Smooth muscle cell (in vitro differentiated cells): ENCODE data around the gene SLC12A9. TPM values are rescaled to one million over a fixed set of nuclear protein-coding genes. Genes with fewer than 3 reads are reported as not detected.

ENCODE experiments used
- DNase-seq: peaks from one replicate; lab custom pipeline; 2025; ENCODE audit not compliant: unreplicated experiment; lab: John Stamatoyannopoulos, UW
- H2AFZ ChIP-seq: fragments of 200-600 bp; sonication (generic); 2 replicates; pipeline ENCODE4 v1.6.0; 2016; ENCODE audit warnings: antibody characterized with exemption, low read depth, mild to moderate bottlenecking
- H3F3A ChIP-seq: fragments of 200-600 bp; sonication (generic); 2 replicates; pipeline ENCODE4 v1.6.0; 2017; ENCODE audit warnings: antibody characterized with exemption, low read depth
- H3K27ac ChIP-seq: fragments of 200-600 bp; sonication (generic); 2 replicates; pipeline ENCODE4 v1.5.1; 2016; ENCODE audit warnings: low read depth, mild to moderate bottlenecking
- H3K27me3 ChIP-seq: fragments of 200-600 bp; sonication (generic); 2 replicates; pipeline ENCODE4 v1.6.1; 2016; ENCODE audit warnings: low read depth, mild to moderate bottlenecking
- H3K36me3 ChIP-seq: fragments of 200-600 bp; sonication (generic); 2 replicates; pipeline ENCODE4 v1.5.1; 2016; ENCODE audit warnings: low read depth
- H3K4me1 ChIP-seq: fragments of 200-600 bp; sonication (generic); 2 replicates; pipeline ENCODE4 v1.5.1; 2016; ENCODE audit warnings: low read depth
- H3K4me2 ChIP-seq: fragments of 200-600 bp; sonication (generic); 2 replicates; pipeline ENCODE4 v1.6.0; 2016; ENCODE audit warnings: mild to moderate bottlenecking
- H3K4me3 ChIP-seq: fragments of 200-600 bp; sonication (generic); 2 replicates; pipeline ENCODE4 v1.5.1; 2016; ENCODE audit warnings: mild to moderate bottlenecking
- H3K79me2 ChIP-seq: fragments of 200-600 bp; sonication (generic); 2 replicates; pipeline ENCODE4 v1.6.0; 2016; ENCODE audit warnings: low read depth, mild to moderate bottlenecking
- H3K9ac ChIP-seq: fragments of 200-600 bp; sonication (generic); 2 replicates; pipeline ENCODE4 v1.6.0; 2016; ENCODE audit warnings: low read depth
- H3K9me3 ChIP-seq: fragments of 200-600 bp; sonication (generic); replicated peaks from 2 replicates; pipeline ENCODE4 v1.5.1; 2016; ENCODE audit warnings: low read depth
- H4K20me1 ChIP-seq: fragments of 200-600 bp; sonication (generic); 2 replicates; pipeline ENCODE4 v1.6.0; 2016; ENCODE audit warnings: low read depth
- WGBS: methylation state at CpG from one replicate; pipeline ENCODE4 v1.1.7; 2016; ENCODE audit warnings: low lambda C conversion rate; 5-methylcytosine and 5-hydroxymethylcytosine counted together
- microRNA-seq: library from miRNA; unstranded; fragments of <30 nt; microRNA quantifications from one replicate; pipeline ENCODE4, GENCODE V29; 2016; ENCODE audit warnings: borderline number of aligned reads
- polyA plus RNA-seq: library from polyadenylated mRNA; unstranded; fragments of >200 nt; fragmentation: Nextera tagmentation; extraction: Ambion mirVana; gene quantifications from 2 replicates; pipeline ENCODE4 v1.2.1, GENCODE V29; 2016
- small RNA-seq: library from RNA; depleted of rRNA; stranded (forward); fragments of <200 nt; gene quantifications from one replicate; pipeline ENCODE3, GENCODE V24; 2014
- total RNA-seq: library from RNA; depleted of rRNA; stranded (reverse); fragments of >200 nt; gene quantifications from 2 replicates; pipeline ENCODE4 v1.2.3, GENCODE V29; 2014
- TF ChIP-seq, protein P1 (sequence below): fragments of 200-600 bp; sonication (generic); IDR thresholded peaks from 2 replicates; pipeline ENCODE4 v1.5.1; 2017; ENCODE audit warnings: borderline replicate concordance, mild to moderate bottlenecking, antibody characterized with exemption; ENCODE audit not compliant: insufficient read depth, poor library complexity, severe bottlenecking

SLC12A9 gene
- total and polyA plus RNA-seq, 2 experiments from 2014 or later, result 8.9 to 12.1 TPM

DNA sequence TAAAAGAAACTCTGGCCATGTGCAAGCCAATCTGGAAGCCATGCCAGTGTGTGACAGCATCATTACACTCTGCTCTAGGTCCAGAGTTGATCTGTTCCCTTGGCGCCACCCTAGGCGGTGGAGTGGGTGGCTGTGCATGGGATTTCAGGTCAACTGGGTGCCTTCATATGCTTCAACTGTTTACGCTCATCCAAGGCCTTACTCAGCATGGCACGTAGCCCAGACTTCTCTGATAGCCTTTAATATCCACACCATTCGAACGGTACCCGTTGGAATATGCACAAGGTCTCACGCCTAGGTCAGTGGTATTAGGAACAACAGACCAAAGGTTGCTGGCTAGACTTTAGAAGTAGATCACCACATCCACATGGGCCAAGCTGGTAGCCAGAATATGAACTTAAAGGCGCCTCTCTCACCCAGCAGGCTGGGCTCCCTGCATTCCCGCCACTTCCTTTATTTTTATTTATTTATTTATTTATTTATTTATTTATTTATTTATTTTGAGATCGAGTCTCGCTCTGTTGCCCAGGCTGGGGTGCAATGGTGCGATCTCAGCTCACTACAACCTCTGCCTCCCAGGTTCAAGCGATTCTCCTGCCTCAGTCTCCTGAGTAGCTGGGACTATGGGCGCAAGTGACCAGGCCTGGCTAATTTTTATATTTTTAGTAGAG is 61.8 kb downstream of the SLC12A9 start:
- Histone ChIP-seq H3K4me3 (no peak overlapping the region), H3K4me1 (no peaks in the 10 kb centered on the region), H3K9ac (no peak overlapping the region), H3K9me3 (no peaks in the 10 kb centered on the region), H3K4me2 (no peak overlapping the region), H3K27ac (no peak overlapping the region), H4K20me1 (no peaks in the 10 kb centered on the region), H2AFZ (no peak overlapping the region), H3F3A (no peaks in the 10 kb centered on the region), H3K79me2 (no peaks in the 10 kb centered on the region), H3K27me3 (no peaks in the 10 kb centered on the region), H3K36me3 (no peaks in the 10 kb centered on the region)
- TF ChIP-seq, protein P1, sequence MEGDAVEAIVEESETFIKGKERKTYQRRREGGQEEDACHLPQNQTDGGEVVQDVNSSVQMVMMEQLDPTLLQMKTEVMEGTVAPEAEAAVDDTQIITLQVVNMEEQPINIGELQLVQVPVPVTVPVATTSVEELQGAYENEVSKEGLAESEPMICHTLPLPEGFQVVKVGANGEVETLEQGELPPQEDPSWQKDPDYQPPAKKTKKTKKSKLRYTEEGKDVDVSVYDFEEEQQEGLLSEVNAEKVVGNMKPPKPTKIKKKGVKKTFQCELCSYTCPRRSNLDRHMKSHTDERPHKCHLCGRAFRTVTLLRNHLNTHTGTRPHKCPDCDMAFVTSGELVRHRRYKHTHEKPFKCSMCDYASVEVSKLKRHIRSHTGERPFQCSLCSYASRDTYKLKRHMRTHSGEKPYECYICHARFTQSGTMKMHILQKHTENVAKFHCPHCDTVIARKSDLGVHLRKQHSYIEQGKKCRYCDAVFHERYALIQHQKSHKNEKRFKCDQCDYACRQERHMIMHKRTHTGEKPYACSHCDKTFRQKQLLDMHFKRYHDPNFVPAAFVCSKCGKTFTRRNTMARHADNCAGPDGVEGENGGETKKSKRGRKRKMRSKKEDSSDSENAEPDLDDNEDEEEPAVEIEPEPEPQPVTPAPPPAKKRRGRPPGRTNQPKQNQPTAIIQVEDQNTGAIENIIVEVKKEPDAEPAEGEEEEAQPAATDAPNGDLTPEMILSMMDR, result no peak
- 89% methylated on average over 15 of the region's 15 CpGs for WGBS
- DNase-seq, result no peak

DNA sequence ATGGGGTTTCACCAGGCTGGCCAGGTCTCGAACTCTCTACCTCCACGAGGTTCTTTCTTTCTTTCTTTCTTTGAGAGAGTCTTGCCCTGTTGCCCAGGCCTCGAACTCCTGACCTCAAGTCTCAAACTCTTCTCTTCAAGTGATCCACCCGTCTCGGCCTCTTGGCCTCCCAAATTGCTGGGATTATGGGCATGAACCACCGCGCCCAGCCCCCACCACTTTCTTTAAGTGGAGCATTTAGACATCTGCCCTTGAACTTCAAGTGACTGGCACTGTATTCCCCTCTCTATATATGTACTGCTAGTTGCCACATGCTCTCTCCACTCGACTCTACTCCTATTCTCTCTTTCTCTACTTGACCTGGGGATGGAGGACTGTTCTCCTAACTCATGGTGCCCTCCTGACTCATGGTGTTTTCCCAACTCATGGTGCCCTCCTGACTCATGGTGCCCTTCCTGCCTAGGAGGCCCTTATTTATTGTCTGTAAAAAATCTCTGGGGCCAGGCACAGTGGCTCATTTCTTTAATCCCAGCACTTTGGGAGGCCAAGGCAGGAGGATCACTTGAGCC is 62.5 kb downstream of the SLC12A9 start:
- no peaks in the 10 kb centered on the region for H3K27me3 ChIP-seq
- H3K79me2 ChIP-seq, result no peaks in the 10 kb centered on the region
- no peaks in the 10 kb centered on the region for H3K9me3 ChIP-seq
- H3K4me1 ChIP-seq, result no peaks in the 10 kb centered on the region
- 91% methylated on average over 8 of the region's 8 CpGs for WGBS
- H4K20me1 ChIP-seq, result no peaks in the 10 kb centered on the region
- H2AFZ ChIP-seq, result no peak overlapping the region
- no peak for DNase-seq
- H3K27ac ChIP-seq, result no peak overlapping the region
- no peak overlapping the region for H3K4me3 ChIP-seq
- no peak overlapping the region for H3K9ac ChIP-seq
- H3F3A ChIP-seq, result no peaks in the 10 kb centered on the region
- H3K36me3 ChIP-seq, result no peaks in the 10 kb centered on the region
- TF ChIP-seq, protein P1, result no peak
- H3K4me2 ChIP-seq, result no peak overlapping the region

Small RNA genes lying within 50 kb of the gene (microRNA-seq; reads per million reads assigned to microRNA genes)
- not detected for gene MIR6875

Small RNA genes lying within 50 kb of the gene (small RNA-seq; reads per million reads assigned to genes)
- gene RN7SL549P (not detected), gene RN7SL750P (not detected)

Other genes with a start within 250 kb of the SLC12A9 start
- gene MOSPD3, start 240.2 kb upstream of the SLC12A9 start, total RNA-seq, result 10.5 and 12.1 TPM in 2 replicates
- gene MOSPD3, start 240.2 kb upstream of the SLC12A9 start, polyA plus RNA-seq, result 46.9 and 47.8 TPM in 2 replicates
- 1.8 and 1.9 TPM in 2 replicates for gene TFR2, start 211.2 kb upstream of the SLC12A9 start, total RNA-seq
- 3.2 TPM in 2 replicates for gene TFR2, start 211.2 kb upstream of the SLC12A9 start, polyA plus RNA-seq
- gene ACTL6B, start 196.3 kb upstream of the SLC12A9 start, total RNA-seq, result not detected in 2 replicates
- gene ACTL6B, start 196.3 kb upstream of the SLC12A9 start, polyA plus RNA-seq, result not detected in 2 replicates
- 90.7 and 91.7 TPM in 2 replicates for gene GNB2, start 179.0 kb upstream of the SLC12A9 start, total RNA-seq
- gene GNB2, start 179.0 kb upstream of the SLC12A9 start, polyA plus RNA-seq, result 219 and 238 TPM in 2 replicates
- 10.7 and 13.1 TPM in 2 replicates for gene GIGYF1, start 158.5 kb upstream of the SLC12A9 start, total RNA-seq
- 8.5 and 11.8 TPM in 2 replicates for gene GIGYF1, start 158.5 kb upstream of the SLC12A9 start, polyA plus RNA-seq
- 19.5 and 19.6 TPM in 2 replicates for gene POP7, start 146.6 kb upstream of the SLC12A9 start, total RNA-seq
- 58.7 and 62.3 TPM in 2 replicates for gene POP7, start 146.6 kb upstream of the SLC12A9 start, polyA plus RNA-seq
- not detected in 2 replicates for gene EPO, start 132.2 kb upstream of the SLC12A9 start, total RNA-seq
- not detected in 2 replicates for gene EPO, start 132.2 kb upstream of the SLC12A9 start, polyA plus RNA-seq
- gene ZAN, start 119.1 kb upstream of the SLC12A9 start, total RNA-seq, result not detected in 2 replicates
- not detected in 2 replicates for gene ZAN, start 119.1 kb upstream of the SLC12A9 start, polyA plus RNA-seq
- 45.4 and 49.4 TPM in 2 replicates for gene EPHB4, start 25.2 kb upstream of the SLC12A9 start, total RNA-seq
- gene EPHB4, start 25.2 kb upstream of the SLC12A9 start, polyA plus RNA-seq, result 50.5 and 56.3 TPM in 2 replicates
- 41.9 and 46.8 TPM in 2 replicates for gene TRIP6, start 14.7 kb downstream of the SLC12A9 start, total RNA-seq
- gene TRIP6, start 14.7 kb downstream of the SLC12A9 start, polyA plus RNA-seq, result 65.6 and 87.0 TPM in 2 replicates
- 17.8 and 32.1 TPM in 2 replicates for gene SRRT, start 22.4 kb downstream of the SLC12A9 start, total RNA-seq
- gene SRRT, start 22.4 kb downstream of the SLC12A9 start, polyA plus RNA-seq, result 63.6 and 87.5 TPM in 2 replicates
- 0.31 and 1.2 TPM in 2 replicates for gene UFSP1, start 37.0 kb downstream of the SLC12A9 start, total RNA-seq
- 2.6 and 2.9 TPM in 2 replicates for gene UFSP1, start 37.0 kb downstream of the SLC12A9 start, polyA plus RNA-seq
- 2.6 and 3.2 TPM in 2 replicates for gene ACHE, start 43.2 kb downstream of the SLC12A9 start, total RNA-seq
- gene ACHE, start 43.2 kb downstream of the SLC12A9 start, polyA plus RNA-seq, result 2.8 and 3.5 TPM in 2 replicates
- gene MUC3A, start 96.8 kb downstream of the SLC12A9 start, total RNA-seq, result not detected in 2 replicates
- gene MUC3A, start 96.8 kb downstream of the SLC12A9 start, polyA plus RNA-seq, result not detected in 2 replicates
- gene MUC12, start 116.9 kb downstream of the SLC12A9 start, total RNA-seq, result 7.6 and 13.5 TPM in 2 replicates
- gene MUC12, start 116.9 kb downstream of the SLC12A9 start, polyA plus RNA-seq, result 17.1 and 18.0 TPM in 2 replicates
- gene MUC17, start 167.4 kb downstream of the SLC12A9 start, total RNA-seq, result 0.13 TPM in 1 of 2 replicates, not detected in the other
- gene MUC17, start 167.4 kb downstream of the SLC12A9 start, polyA plus RNA-seq, result 0.06 TPM in 1 of 2 replicates, not detected in the other
- 2.5 and 5.4 TPM in 2 replicates for gene TRIM56, start 232.8 kb downstream of the SLC12A9 start, total RNA-seq
- gene TRIM56, start 232.8 kb downstream of the SLC12A9 start, polyA plus RNA-seq, result 11.0 and 11.2 TPM in 2 replicates